SK-N-SH treated with all-trans-retinoic acid at 6 μM for 48 hours (cell line): ENCODE results near the gene THRB.

ENCODE experiments used
- ATAC-seq: fragments of 200-7000 bp; cut with Tn5 transposase; 3 replicates; pipeline ENCODE4 v1.9.1; 2020; ENCODE audit warnings: mild to moderate bottlenecking, moderate library complexity
- ARNTL ChIP-seq: fragments of 450-650 bp; formaldehyde crosslinking; IDR thresholded peaks from 2 replicates; pipeline ENCODE4 v1.5.0; 2020; ENCODE audit warnings: low read depth, mild to moderate bottlenecking, moderate library complexity, borderline replicate concordance
- BACH2 ChIP-seq: fragments of 250-450 bp; sonication (Bioruptor Pico); IDR thresholded peaks from 2 replicates; pipeline ENCODE4 v1.9.0; 2021; ENCODE audit warnings: mild to moderate bottlenecking, borderline replicate concordance
- CSDC2 ChIP-seq: fragments of 250-450 bp; sonication (Bioruptor Pico); IDR thresholded peaks from 2 replicates; pipeline ENCODE4 v1.5.0; 2020; ENCODE audit warnings: mild to moderate bottlenecking, moderate library complexity
- ESRRG ChIP-seq: fragments of 250-450 bp; sonication (Bioruptor Pico); IDR thresholded peaks from 2 replicates; pipeline ENCODE4 v1.6.1; 2021; ENCODE audit warnings: mild to moderate bottlenecking
- GLIS3 ChIP-seq: fragments of 250-450 bp; sonication (Bioruptor Pico); IDR thresholded peaks from 2 replicates; pipeline ENCODE4 v1.5.0; 2020; ENCODE audit warnings: mild to moderate bottlenecking, moderate library complexity
- OSR1 ChIP-seq: fragments of 250-450 bp; sonication (Bioruptor Pico); IDR thresholded peaks from 2 replicates; pipeline ENCODE4 v1.8.0; 2022; ENCODE audit warnings: moderate library complexity, mild to moderate bottlenecking, inconsistent platforms
- PPARA ChIP-seq: fragments of 250-450 bp; sonication (Bioruptor Pico); IDR thresholded peaks from 2 replicates; pipeline ENCODE4 v1.5.0; 2020; ENCODE audit warnings: mild to moderate bottlenecking, borderline replicate concordance
- RARB ChIP-seq: fragments of 250-450 bp; sonication (Bioruptor Pico); IDR thresholded peaks from 2 replicates; pipeline ENCODE4 v1.8.0; 2021; ENCODE audit warnings: mild to moderate bottlenecking, moderate library complexity
- SNAI2 ChIP-seq: fragments of 250-450 bp; sonication (Bioruptor Pico); IDR thresholded peaks from 2 replicates; pipeline ENCODE4 v1.5.0; 2020; ENCODE audit warnings: mild to moderate bottlenecking, moderate library complexity
- TCF4 ChIP-seq: fragments of 250-450 bp; sonication (Bioruptor Pico); IDR thresholded peaks from 2 replicates; pipeline ENCODE4 v1.8.0; 2021; ENCODE audit warnings: mild to moderate bottlenecking, moderate library complexity, borderline replicate concordance
- TOX ChIP-seq: fragments of 250-450 bp; sonication (Bioruptor Pico); IDR thresholded peaks from 2 replicates; pipeline ENCODE4 v1.8.0; 2021; ENCODE audit warnings: mild to moderate bottlenecking, moderate library complexity, borderline replicate concordance
- ZC3H10 ChIP-seq: fragments of 250-450 bp; sonication (Bioruptor Pico); IDR thresholded peaks from 2 replicates; pipeline ENCODE4 v1.5.1; 2021; ENCODE audit warnings: mild to moderate bottlenecking, moderate library complexity
- ZFP3 ChIP-seq: fragments of 250-450 bp; sonication (Bioruptor Pico); IDR thresholded peaks from 2 replicates; pipeline ENCODE4 v1.5.0; 2020; ENCODE audit warnings: mild to moderate bottlenecking, moderate library complexity
- ZFP30 ChIP-seq: fragments of 450-650 bp; formaldehyde crosslinking; IDR thresholded peaks from 2 replicates; pipeline ENCODE4 v1.5.0; 2022; ENCODE audit warnings: mild to moderate bottlenecking, moderate library complexity
- ZNF565 ChIP-seq: fragments of 450-650 bp; formaldehyde crosslinking; conservative IDR thresholded peaks from 2 replicates; pipeline ENCODE4 v1.5.0; 2020; ENCODE audit warnings: low read depth, mild to moderate bottlenecking, moderate library complexity
- ZNF70 ChIP-seq: fragments of 450-650 bp; formaldehyde crosslinking; IDR thresholded peaks from 2 replicates; pipeline ENCODE4 v1.5.0; 2020; ENCODE audit warnings: mild to moderate bottlenecking, moderate library complexity
- ZNF8 ChIP-seq: fragments of 450-650 bp; formaldehyde crosslinking; IDR thresholded peaks from 2 replicates; pipeline ENCODE4 v1.5.0; 2020; ENCODE audit warnings: mild to moderate bottlenecking, moderate library complexity
- TF ChIP-seq, protein P1 (sequence below): fragments of 250-450 bp; sonication (Bioruptor Pico); IDR thresholded peaks from 2 replicates; pipeline ENCODE4 v1.5.1; 2020; ENCODE audit warnings: low read depth, mild to moderate bottlenecking, moderate library complexity
- TF ChIP-seq, protein P2 (sequence below): fragments of 250-450 bp; sonication (Bioruptor Pico); IDR thresholded peaks from 2 replicates; pipeline ENCODE4 v1.8.0; 2020; ENCODE audit warnings: mild to moderate bottlenecking, moderate library complexity, borderline replicate concordance
- TF ChIP-seq, protein P3 (sequence below): fragments of 250-450 bp; sonication (Bioruptor Pico); IDR thresholded peaks from 2 replicates; pipeline ENCODE4 v1.5.0; 2020; ENCODE audit warnings: mild to moderate bottlenecking, moderate library complexity
- TF ChIP-seq, protein P4 (sequence below): fragments of 250-450 bp; sonication (Bioruptor Pico); IDR thresholded peaks from 2 replicates; pipeline ENCODE4 v1.8.0; 2021; ENCODE audit warnings: low read depth, mild to moderate bottlenecking, moderate library complexity, borderline replicate concordance

THRB gene

DNA sequence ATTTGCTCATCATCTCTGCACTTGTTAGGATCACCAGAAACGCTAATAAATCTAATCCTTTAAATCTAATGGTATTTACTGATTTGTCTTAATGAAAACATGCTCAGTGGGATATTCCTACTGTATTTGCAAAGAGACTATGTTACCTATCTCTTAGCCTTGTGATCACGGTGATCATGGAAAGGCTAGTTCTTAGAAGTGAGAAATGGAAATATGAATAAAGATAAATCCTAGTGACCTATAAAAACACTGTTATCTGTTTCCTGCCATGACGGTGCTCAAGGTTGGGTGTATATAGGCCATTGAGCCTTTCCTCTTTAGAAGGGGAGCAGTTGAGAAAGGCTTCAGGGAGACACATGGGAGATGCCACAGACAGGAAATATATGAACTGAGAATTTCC lies 116.3 kb downstream of the THRB start:
- TF ChIP-seq ZNF8 (CRISPR knock-in tag) (no peak), ZFP30 (CRISPR knock-in tag) (no peak), ZFP3 (no peak), SNAI2 (CRISPR knock-in tag) (no peak), ARNTL (CRISPR knock-in tag) (no peak), TOX (CRISPR knock-in tag) (no peak), ZNF565 (no peak), TCF4 (CRISPR knock-in tag) (no peak), ZC3H10 (no peak), GLIS3 (CRISPR knock-in tag) (no peak), BACH2 (CRISPR knock-in tag) (no peak), OSR1 (CRISPR knock-in tag) (no peak), ZNF70 (no peak), PPARA (CRISPR knock-in tag) (no peak)
- TF ChIP-seq, protein P1, sequence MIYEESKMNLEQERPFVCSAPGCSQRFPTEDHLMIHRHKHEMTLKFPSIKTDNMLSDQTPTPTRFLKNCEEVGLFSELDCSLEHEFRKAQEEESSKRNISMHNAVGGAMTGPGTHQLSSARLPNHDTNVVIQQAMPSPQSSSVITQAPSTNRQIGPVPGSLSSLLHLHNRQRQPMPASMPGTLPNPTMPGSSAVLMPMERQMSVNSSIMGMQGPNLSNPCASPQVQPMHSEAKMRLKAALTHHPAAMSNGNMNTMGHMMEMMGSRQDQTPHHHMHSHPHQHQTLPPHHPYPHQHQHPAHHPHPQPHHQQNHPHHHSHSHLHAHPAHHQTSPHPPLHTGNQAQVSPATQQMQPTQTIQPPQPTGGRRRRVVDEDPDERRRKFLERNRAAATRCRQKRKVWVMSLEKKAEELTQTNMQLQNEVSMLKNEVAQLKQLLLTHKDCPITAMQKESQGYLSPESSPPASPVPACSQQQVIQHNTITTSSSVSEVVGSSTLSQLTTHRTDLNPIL (CRISPR knock-in tag), result no peak
- TF ChIP-seq, protein P2, sequence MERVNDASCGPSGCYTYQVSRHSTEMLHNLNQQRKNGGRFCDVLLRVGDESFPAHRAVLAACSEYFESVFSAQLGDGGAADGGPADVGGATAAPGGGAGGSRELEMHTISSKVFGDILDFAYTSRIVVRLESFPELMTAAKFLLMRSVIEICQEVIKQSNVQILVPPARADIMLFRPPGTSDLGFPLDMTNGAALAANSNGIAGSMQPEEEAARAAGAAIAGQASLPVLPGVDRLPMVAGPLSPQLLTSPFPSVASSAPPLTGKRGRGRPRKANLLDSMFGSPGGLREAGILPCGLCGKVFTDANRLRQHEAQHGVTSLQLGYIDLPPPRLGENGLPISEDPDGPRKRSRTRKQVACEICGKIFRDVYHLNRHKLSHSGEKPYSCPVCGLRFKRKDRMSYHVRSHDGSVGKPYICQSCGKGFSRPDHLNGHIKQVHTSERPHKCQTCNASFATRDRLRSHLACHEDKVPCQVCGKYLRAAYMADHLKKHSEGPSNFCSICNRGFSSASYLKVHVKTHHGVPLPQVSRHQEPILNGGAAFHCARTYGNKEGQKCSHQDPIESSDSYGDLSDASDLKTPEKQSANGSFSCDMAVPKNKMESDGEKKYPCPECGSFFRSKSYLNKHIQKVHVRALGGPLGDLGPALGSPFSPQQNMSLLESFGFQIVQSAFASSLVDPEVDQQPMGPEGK, result no peak
- no peak for ATAC-seq

DNA sequence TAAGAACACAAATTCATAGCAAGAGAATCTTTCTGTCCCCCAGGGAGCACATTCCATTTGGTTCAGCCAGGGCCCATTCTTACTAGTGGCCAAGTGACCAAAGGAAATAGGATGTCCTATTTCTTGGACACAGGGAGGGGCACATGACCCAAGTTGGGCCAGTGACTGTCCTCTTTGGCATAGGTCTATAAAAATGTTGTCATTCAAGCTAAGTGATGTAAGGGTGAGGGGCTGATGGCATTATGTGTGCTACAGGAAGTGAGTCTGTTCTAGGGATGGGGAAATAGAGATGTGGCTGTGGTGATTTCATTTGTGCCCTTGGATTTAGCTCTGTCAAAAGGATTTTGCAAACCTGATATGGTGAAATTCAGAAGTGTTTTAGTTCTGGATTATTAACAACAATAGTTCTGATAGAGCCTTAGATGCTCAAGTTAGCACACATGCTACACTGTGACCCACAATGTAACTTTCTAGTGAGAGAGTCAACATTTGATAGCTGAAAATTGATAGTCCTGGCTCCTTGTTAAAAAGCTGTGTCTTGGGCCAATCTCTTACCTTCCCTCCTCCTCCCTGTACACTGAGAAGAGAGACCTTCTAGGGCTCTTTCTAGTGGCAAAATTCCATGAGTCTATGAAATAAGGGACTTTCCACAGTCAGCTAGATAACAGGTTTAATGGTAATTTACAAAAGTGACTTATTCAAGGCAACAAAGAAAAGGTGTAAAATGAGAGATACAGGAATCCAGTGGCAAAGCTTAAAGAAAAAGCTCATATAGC lies 117.2 kb downstream of the THRB start:
- ATAC-seq, result no peak
- no peak for TF ChIP-seq ZFP30 (CRISPR knock-in tag)
- no peak for TF ChIP-seq SNAI2 (CRISPR knock-in tag)
- TF ChIP-seq ARNTL (CRISPR knock-in tag), result no peak
- TF ChIP-seq GLIS3 (CRISPR knock-in tag), result no peak
- no peak for TF ChIP-seq TCF4 (CRISPR knock-in tag)
- TF ChIP-seq, protein P2, result no peak
- TF ChIP-seq, protein P3, sequence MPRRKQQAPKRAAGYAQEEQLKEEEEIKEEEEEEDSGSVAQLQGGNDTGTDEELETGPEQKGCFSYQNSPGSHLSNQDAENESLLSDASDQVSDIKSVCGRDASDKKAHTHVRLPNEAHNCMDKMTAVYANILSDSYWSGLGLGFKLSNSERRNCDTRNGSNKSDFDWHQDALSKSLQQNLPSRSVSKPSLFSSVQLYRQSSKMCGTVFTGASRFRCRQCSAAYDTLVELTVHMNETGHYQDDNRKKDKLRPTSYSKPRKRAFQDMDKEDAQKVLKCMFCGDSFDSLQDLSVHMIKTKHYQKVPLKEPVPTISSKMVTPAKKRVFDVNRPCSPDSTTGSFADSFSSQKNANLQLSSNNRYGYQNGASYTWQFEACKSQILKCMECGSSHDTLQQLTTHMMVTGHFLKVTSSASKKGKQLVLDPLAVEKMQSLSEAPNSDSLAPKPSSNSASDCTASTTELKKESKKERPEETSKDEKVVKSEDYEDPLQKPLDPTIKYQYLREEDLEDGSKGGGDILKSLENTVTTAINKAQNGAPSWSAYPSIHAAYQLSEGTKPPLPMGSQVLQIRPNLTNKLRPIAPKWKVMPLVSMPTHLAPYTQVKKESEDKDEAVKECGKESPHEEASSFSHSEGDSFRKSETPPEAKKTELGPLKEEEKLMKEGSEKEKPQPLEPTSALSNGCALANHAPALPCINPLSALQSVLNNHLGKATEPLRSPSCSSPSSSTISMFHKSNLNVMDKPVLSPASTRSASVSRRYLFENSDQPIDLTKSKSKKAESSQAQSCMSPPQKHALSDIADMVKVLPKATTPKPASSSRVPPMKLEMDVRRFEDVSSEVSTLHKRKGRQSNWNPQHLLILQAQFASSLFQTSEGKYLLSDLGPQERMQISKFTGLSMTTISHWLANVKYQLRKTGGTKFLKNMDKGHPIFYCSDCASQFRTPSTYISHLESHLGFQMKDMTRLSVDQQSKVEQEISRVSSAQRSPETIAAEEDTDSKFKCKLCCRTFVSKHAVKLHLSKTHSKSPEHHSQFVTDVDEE (CRISPR knock-in tag), result no peak
- TF ChIP-seq TOX (CRISPR knock-in tag), result no peak
- TF ChIP-seq PPARA (CRISPR knock-in tag), result no peak
- TF ChIP-seq ZFP3, result no peak
- no peak for TF ChIP-seq CSDC2 (CRISPR knock-in tag)
- no peak for TF ChIP-seq RARB (CRISPR knock-in tag)
- no peak for TF ChIP-seq ZC3H10
- TF ChIP-seq, protein P4, sequence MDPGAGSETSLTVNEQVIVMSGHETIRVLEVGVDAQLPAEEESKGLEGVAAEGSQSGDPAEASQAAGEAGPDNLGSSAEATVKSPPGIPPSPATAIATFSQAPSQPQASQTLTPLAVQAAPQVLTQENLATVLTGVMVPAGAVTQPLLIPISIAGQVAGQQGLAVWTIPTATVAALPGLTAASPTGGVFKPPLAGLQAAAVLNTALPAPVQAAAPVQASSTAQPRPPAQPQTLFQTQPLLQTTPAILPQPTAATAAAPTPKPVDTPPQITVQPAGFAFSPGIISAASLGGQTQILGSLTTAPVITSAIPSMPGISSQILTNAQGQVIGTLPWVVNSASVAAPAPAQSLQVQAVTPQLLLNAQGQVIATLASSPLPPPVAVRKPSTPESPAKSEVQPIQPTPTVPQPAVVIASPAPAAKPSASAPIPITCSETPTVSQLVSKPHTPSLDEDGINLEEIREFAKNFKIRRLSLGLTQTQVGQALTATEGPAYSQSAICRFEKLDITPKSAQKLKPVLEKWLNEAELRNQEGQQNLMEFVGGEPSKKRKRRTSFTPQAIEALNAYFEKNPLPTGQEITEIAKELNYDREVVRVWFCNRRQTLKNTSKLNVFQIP, result no peak
- no peak for TF ChIP-seq OSR1 (CRISPR knock-in tag)
- TF ChIP-seq ESRRG (CRISPR knock-in tag), result no peak
